ENCODE results near the gene CTSZ. TPM values are rescaled to one million over a fixed set of nuclear protein-coding genes. Genes with fewer than 3 reads are reported as not detected.

CTSZ gene
- total and polyA plus RNA-seq, 2 of the 8 experiments (the other 6 are each of a cell fraction or from before 2014, with no cell fraction given) = 32.8 to 34.0 TPM

- no peaks in the 10 kb centered on the region for H3K9me3 ChIP-seq (ENCODE audit: insufficient read depth in 2 of 2, low read depth in 1 of 2, low read length in 1 of 2)
- H3K36me3 ChIP-seq (ENCODE audit: control insufficient read depth in 2 of 4, insufficient read depth in 4 of 4, low read length in 3 of 4) = no peaks in the 10 kb centered on the region
- H3K79me1 ChIP-seq (ENCODE audit: low read depth, low read length) = no peaks in the 10 kb centered on the region
- no peak overlapping the region; the same call in 1 of the 2 replicates for H2AK5ac ChIP-seq (ENCODE audit: low read depth, low read length)
- H2AFZ ChIP-seq (ENCODE audit: low read length) = no peak overlapping the region
- H2BK12ac ChIP-seq (ENCODE audit: low read depth, low read length) = no peak overlapping the region
- no peak overlapping the region for H2BK5ac ChIP-seq (ENCODE audit: low read depth, low read length)
- H2BK20ac ChIP-seq (ENCODE audit: low read length) = no peak overlapping the region
- no peak overlapping the region for H3K4ac ChIP-seq (replicated peaks; ENCODE audit: insufficient read length, low read depth, low read length)
- H2BK15ac ChIP-seq (ENCODE audit: low read length) = no peak overlapping the region
- no peak overlapping the region; the same call in 1 of the 2 replicates for H4K8ac ChIP-seq (ENCODE audit: extremely low read depth, insufficient read depth, low read length)
- no peaks in the 10 kb centered on the region for H4K20me1 ChIP-seq (replicated peaks in 1 of 2; ENCODE audit: control insufficient read depth in 1 of 2, insufficient read depth in 2 of 2, low read length in 2 of 2)
- POLR2A ChIA-PET (ENCODE audit: partially characterized antibody) = interaction anchor here (1.0 to 1.7 kb wide), 2 partner anchors 14 to 36 kb away, joined by 3 to 7 read pairs; partner anchors contain the start of genes ATP5F1E and NELFCD
- no peak overlapping the region for H3K9ac ChIP-seq (replicated peaks in 1 of 4; ENCODE audit: extremely low read depth in 1 of 4, low read depth in 3 of 4, low read length in 3 of 4)
- no peaks in the 10 kb centered on the region for H3K23me2 ChIP-seq (ENCODE audit: low read depth, low read length)
- H3K27me3 ChIP-seq (replicated peaks in 1 of 4; ENCODE audit: control insufficient read depth in 3 of 4, extremely low read depth in 1 of 4, insufficient read depth in 3 of 4, low read length in 3 of 4) = no peaks in the 10 kb centered on the region; a peak in 3 of 7 replicates
- H3K18ac ChIP-seq (ENCODE audit: extremely low read depth, low read length) = no peak overlapping the region
- H3K4me1 ChIP-seq (replicated peaks in 1 of 4; ENCODE audit: control insufficient read depth in 3 of 4, insufficient read depth in 4 of 4, low read length in 3 of 4) = no peaks in the 10 kb centered on the region
- H3K56ac ChIP-seq (replicated peaks; ENCODE audit: insufficient read length, low read depth, low read length) = no peak overlapping the region
- H2BK120ac ChIP-seq (replicated peaks; ENCODE audit: low read depth, low read length) = no peak overlapping the region
- no peak overlapping the region for H3K4me3 ChIP-seq (ENCODE audit: extremely low read depth in 1 of 4, insufficient read depth in 2 of 4, low read depth in 3 of 4, low read length in 4 of 4)
- no peak for FAIRE-seq
- H4K5ac ChIP-seq (ENCODE audit: insufficient read length, low read depth, low read length) = no peak overlapping the region
- CTCF ChIA-PET (ENCODE audit: partially characterized antibody) = interaction anchor here (0.5 to 2.6 kb wide), 8 partner anchors 9 to 368 kb away, joined by 3 to 9 read pairs (median 3); no protein-coding TSS in a partner anchor
- 89% methylated on average over 16 of the region's 16 CpGs; no CpG with 5 or more reads in 1 of the 2 experiments for WGBS, 2 experiments (ENCODE audit: extremely low coverage in 1 of 2, insufficient coverage in 1 of 2, insufficient read length in 1 of 2, insufficient replicate concordance in 2 of 2, low coverage in 1 of 2, low lambda C conversion rate in 2 of 2, missing lambda C conversion rate in 1 of 2)
- no peak overlapping the region for H3K14ac ChIP-seq (ENCODE audit: insufficient read length)
- H3K27ac ChIP-seq (ENCODE audit: low read depth, low read length) = no peak overlapping the region
- no peak overlapping the region for H4K91ac ChIP-seq (replicated peaks; ENCODE audit: insufficient read length, low read length)
- H3K79me2 ChIP-seq (ENCODE audit: control insufficient read depth in 1 of 2, insufficient read depth in 2 of 2, low read length in 2 of 2) = no peaks in the 10 kb centered on the region
- H3K23ac ChIP-seq (ENCODE audit: insufficient read length) = no peak overlapping the region
- H3K4me2 ChIP-seq (ENCODE audit: insufficient read depth in 1 of 2, low read depth in 2 of 2, low read length in 2 of 2) = no peak overlapping the region
- DNase-seq (ENCODE audit: low read depth in 1 of 2, low spot score in 2 of 2) = peak in 1 of 2 experiments; percentile 40
- TF ChIP-seq RFX5 (IDR thresholded peaks at IDR 0.05; ENCODE audit: borderline replicate concordance, low read depth, low read length) = no peak
- TF ChIP-seq HDAC2 (IDR thresholded peaks at IDR 0.05; ENCODE audit: borderline replicate concordance in 1 of 2, low read depth in 2 of 2, low read length in 2 of 2) = no peak
- TF ChIP-seq KDM1A (IDR thresholded peaks at IDR 0.05; ENCODE audit: borderline replicate concordance, low read length) = no peak
- no peak for TF ChIP-seq EP300 (IDR thresholded peaks at IDR 0.05; ENCODE audit: borderline replicate concordance in 1 of 2, low read depth in 2 of 2, low read length in 2 of 2)
- TF ChIP-seq EGR1 (IDR thresholded peaks at IDR 0.05; ENCODE audit: borderline replicate concordance, low read depth, low read length) = no peak
- TF ChIP-seq SIRT6 (IDR thresholded peaks at IDR 0.05; ENCODE audit: low read length) = no peak
- TF ChIP-seq EZH2 (IDR thresholded peaks at IDR 0.05; ENCODE audit: low read depth, low read length, severe bottlenecking) = no peak
- no peak for TF ChIP-seq CHD2 (IDR thresholded peaks at IDR 0.05; ENCODE audit: low read length)
- TF ChIP-seq, protein P1, sequence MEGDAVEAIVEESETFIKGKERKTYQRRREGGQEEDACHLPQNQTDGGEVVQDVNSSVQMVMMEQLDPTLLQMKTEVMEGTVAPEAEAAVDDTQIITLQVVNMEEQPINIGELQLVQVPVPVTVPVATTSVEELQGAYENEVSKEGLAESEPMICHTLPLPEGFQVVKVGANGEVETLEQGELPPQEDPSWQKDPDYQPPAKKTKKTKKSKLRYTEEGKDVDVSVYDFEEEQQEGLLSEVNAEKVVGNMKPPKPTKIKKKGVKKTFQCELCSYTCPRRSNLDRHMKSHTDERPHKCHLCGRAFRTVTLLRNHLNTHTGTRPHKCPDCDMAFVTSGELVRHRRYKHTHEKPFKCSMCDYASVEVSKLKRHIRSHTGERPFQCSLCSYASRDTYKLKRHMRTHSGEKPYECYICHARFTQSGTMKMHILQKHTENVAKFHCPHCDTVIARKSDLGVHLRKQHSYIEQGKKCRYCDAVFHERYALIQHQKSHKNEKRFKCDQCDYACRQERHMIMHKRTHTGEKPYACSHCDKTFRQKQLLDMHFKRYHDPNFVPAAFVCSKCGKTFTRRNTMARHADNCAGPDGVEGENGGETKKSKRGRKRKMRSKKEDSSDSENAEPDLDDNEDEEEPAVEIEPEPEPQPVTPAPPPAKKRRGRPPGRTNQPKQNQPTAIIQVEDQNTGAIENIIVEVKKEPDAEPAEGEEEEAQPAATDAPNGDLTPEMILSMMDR (IDR thresholded peaks at IDR 0.05; ENCODE audit: control extremely low read depth in 1 of 3, insufficient read depth in 1 of 3, low read depth in 1 of 3, low read length in 3 of 3) = no peak
These were observed 10.6 kb upstream of the CTSZ start for GRCh38 chr20:59017493-59018231.

All from H1 (cell line).